Naive thymus-derived CD8-positive, alpha-beta T cell (primary cell): ENCODE results near the gene STMN1. TPM values are rescaled to one million over a fixed set of nuclear protein-coding genes. Genes with fewer than 3 reads are reported as not detected.
A peak's percentile ranks its signal among the peaks of the same experiment; 100 is the strongest.
"Not testable (repeated sequence)": the region's sequence is repeated elsewhere in the genome, so short reads cannot be mapped to it uniquely, and the experiment has no call there.

ENCODE experiments used
- ATAC-seq, 2 donors: fragments of 150-1000 bp; cut with Tn5 transposase in 1 of 2; sonication (Bioruptor Pico), chemical (Tn5 transposase) in 1 of 2; 1 replicate in 1 of 2; 2 replicates in 1 of 2; pipeline ENCODE4 v1.10.0; 2021; ENCODE audit warnings: mild to moderate bottlenecking in 2 of 2, moderate library complexity in 2 of 2
- POLR2A ChIA-PET: fragments of 350-600 bp; sonication (Branson Sonifier 250); formaldehyde crosslinking; loops from one replicate; lab custom pipeline; 2021; ENCODE audit warnings: antibody characterized with exemption; lab: Charles Lee
- DNase-seq, 10 donors: peaks; one replicate each; pipeline versions ENCODE4 v3.0.0 to v3.0.0-alpha.2; 2020 to 2022
- H3K27ac Mint-ChIP-seq, 10 donors: one replicate each; pipeline ENCODE4 v1.8.0; 2020 to 2022; ENCODE audit warnings: mild to moderate bottlenecking in 10 of 10, mixed read lengths in 10 of 10, moderate library complexity in 4 of 10, inconsistent platforms in 1 of 10
- H3K27me3 Mint-ChIP-seq, 5 donors: one replicate each; pipeline ENCODE4 v1.8.0; 2021 to 2022; ENCODE audit warnings: mixed read lengths in 5 of 5
- H3K36me3 Mint-ChIP-seq, 3 donors: one replicate each; pipeline ENCODE4 v1.8.0; 2020 to 2022; ENCODE audit warnings: mixed read lengths in 3 of 3, mild to moderate bottlenecking in 2 of 3, inconsistent platforms in 1 of 3
- H3K4me1 Mint-ChIP-seq, 4 donors: one replicate each; pipeline ENCODE4 v1.8.0; 2021 to 2022; ENCODE audit warnings: mixed read lengths in 4 of 4
- H3K4me3 Mint-ChIP-seq, 10 donors: one replicate each; pipeline ENCODE4 v1.8.0; 2020 to 2022; ENCODE audit warnings: mild to moderate bottlenecking in 10 of 10, mixed read lengths in 10 of 10, moderate library complexity in 6 of 10, inconsistent platforms in 1 of 10
- H3K9me3 Mint-ChIP-seq, 9 donors: one replicate each; pipeline ENCODE4 v1.8.0; 2020 to 2022; ENCODE audit warnings: mixed read lengths in 9 of 9, mild to moderate bottlenecking in 3 of 9, inconsistent platforms in 1 of 9, moderate library complexity in 1 of 9
- polyA plus RNA-seq, 3 donors: library from polyadenylated mRNA; unstranded; fragments of 300-500 nt; fragmentation: Illumina TruSeq; gene quantifications; one replicate each; pipeline ENCODE4 v1.2.3, GENCODE V29; 2021
- total RNA-seq, 8 experiments: library from RNA in 2 of 8; stranded (reverse) in 2 of 8; gene quantifications; one replicate each; pipeline ENCODE4 v1.2.3 and lab custom pipeline; 2021 to 2026

The STMN1 gene
- total RNA-seq (10 to 100 TPM; 83.3 to 86.0 TPM), polyA plus RNA-seq (100 to 1,000 TPM; 197 to 238 (median 205) TPM), total RNA-seq (lab: John Stamatoyannopoulos, UW) (30.5 to 105 (median 50.3) reads per million in 6 experiments)

- POLR2A ChIA-PET: interaction anchor here (1.0 to 4.6 kb wide), 9 partner anchors 10 to 93 kb away, joined by 3 to 29 read pairs (median 10); partner anchors contain the start of genes PAFAH2 and PAQR7
- ATAC-seq: peak; percentile 77 to 79
- H3K27me3 Mint-ChIP-seq: no peaks in the 10 kb centered on the region
Observed at GRCh38 chr1:25905680-25906643, at the start of gene STMN1. STMN1 (minus strand) TSS chr1:25906419; CDS start chr1:25904676, 1,743 bp downstream.

GRCh38 chr1:25955553-25955952, 49.3 kb upstream of the STMN1 start:
- no peaks in the 10 kb centered on the region for H3K27me3 Mint-ChIP-seq
- POLR2A ChIA-PET: interaction anchor here (0.5 to 1.5 kb wide), 2 partner anchors 16 to 30 kb away, joined by 3 to 5 read pairs; no protein-coding TSS in a partner anchor
- H3K36me3 Mint-ChIP-seq: peaks cover 5 to 34% (median 25%) of the 10 kb centered on the region in 3 donors
- peaks cover 4 to 11% (median 8%) of the 10 kb centered on the region in 4 donors for H3K4me1 Mint-ChIP-seq
- H3K9me3 Mint-ChIP-seq: peaks cover 0 to 6% (median 0%) of the 10 kb centered on the region in 9 donors
- H3K27ac Mint-ChIP-seq: peak overlapping the region in 3 of 10 donors; percentile 9 to 51 (median 29)
- ATAC-seq: no peak
- DNase-seq: no peak
- H3K4me3 Mint-ChIP-seq: no peak overlapping the region

More at GRCh38 chr1:25905680-25906643, at the start of gene STMN1:
- Mint-ChIP-seq H3K4me1 (peaks cover 8 to 26% (median 19%) of the 10 kb centered on the region in 4 donors), H3K36me3 (peaks cover 0 to 11% (median 5%) of the 10 kb centered on the region in 3 donors), H3K4me3 (peak within 1 kb of the TSS; percentile 84 to 98 (median 92)), H3K9me3 (no peaks in the 10 kb centered on the region), H3K27ac (peak within 1 kb of the TSS; percentile 84 to 97 (median 94))
- DNase-seq: peak; percentile 73 to 92 (median 82)

GRCh38 chr1:25954282-25954938, 48.2 kb upstream of the STMN1 start:
- ATAC-seq (no peak), DNase-seq (no peak)
- Mint-ChIP-seq H3K27me3 (no peaks in the 10 kb centered on the region), H3K36me3 (peaks cover 5 to 22% (median 18%) of the 10 kb centered on the region in 3 donors), H3K9me3 (peaks cover 0 to 6% (median 0%) of the 10 kb centered on the region in 9 donors), H3K4me3 (no peak overlapping the region), H3K27ac (peak overlapping the region in 4 of 10 donors; percentile 31 to 85 (median 66)), H3K4me1 (peaks cover 4 to 9% (median 8%) of the 10 kb centered on the region in 4 donors)
- POLR2A ChIA-PET: interaction anchor here (0.7 to 1.5 kb wide), 2 partner anchors 17 to 59 kb away, joined by 3 to 5 read pairs; no protein-coding TSS in a partner anchor

GRCh38 chr1:25952841-25953401, 46.7 kb upstream of the STMN1 start:
- Mint-ChIP-seq H3K9me3 (peaks cover 0 to 6% (median 0%) of the 10 kb centered on the region in 9 donors), H3K27me3 (no peaks in the 10 kb centered on the region), H3K27ac (peak overlapping the region in 2 of 10 donors; percentile 10 to 18), H3K4me1 (peaks cover 4 to 9% (median 8%) of the 10 kb centered on the region in 4 donors), H3K4me3 (peak overlapping the region in 1 of 10 donors; percentile 2), H3K36me3 (peaks cover 0 to 9% (median 8%) of the 10 kb centered on the region in 3 donors)
- ATAC-seq: no peak
- DNase-seq: no peak
- POLR2A ChIA-PET: interaction anchor here (1.1 kb wide), 1 partner anchor 31 kb away, joined by 3 read pairs; no protein-coding TSS in a partner anchor

GRCh38 chr1:25948641-25949040, 42.4 kb upstream of the STMN1 start:
- H3K9me3 Mint-ChIP-seq: peaks cover 0 to 8% (median 3%) of the 10 kb centered on the region in 9 donors
- POLR2A ChIA-PET: no interaction called here
- H3K4me1 Mint-ChIP-seq: peaks cover 0 to 5% (median 3%) of the 10 kb centered on the region in 4 donors
- no peak overlapping the region for H3K27ac Mint-ChIP-seq
- no peaks in the 10 kb centered on the region for H3K27me3 Mint-ChIP-seq
- no peak for DNase-seq
- peaks cover 0 to 2% (median 1%) of the 10 kb centered on the region in 3 donors for H3K36me3 Mint-ChIP-seq
- ATAC-seq: no peak
- H3K4me3 Mint-ChIP-seq: no peak overlapping the region

GRCh38 chr1:25947027-25947426, 40.8 kb upstream of the STMN1 start:
- DNase-seq: no peak
- POLR2A ChIA-PET: no interaction called here
- Mint-ChIP-seq H3K27me3 (no peaks in the 10 kb centered on the region), H3K4me1 (no peaks in the 10 kb centered on the region), H3K9me3 (peaks cover 0 to 21% (median 17%) of the 10 kb centered on the region in 9 donors), H3K4me3 (no peak overlapping the region), H3K36me3 (peaks cover 0 to 15% (median 5%) of the 10 kb centered on the region in 3 donors), H3K27ac (no peak overlapping the region)
- ATAC-seq: no peak

- Mint-ChIP-seq H3K27me3 (no peaks in the 10 kb centered on the region), H3K4me1 (no peaks in the 10 kb centered on the region), H3K9me3 (peaks cover 0 to 21% (median 17%) of the 10 kb centered on the region in 9 donors), H3K36me3 (peaks cover 0 to 15% (median 5%) of the 10 kb centered on the region in 3 donors), H3K4me3 (no peak overlapping the region), H3K27ac (peak overlapping the region in 1 of 10 donors; percentile 83)
- no peak for ATAC-seq
- POLR2A ChIA-PET: no interaction called here
- DNase-seq: no peak
Observed at GRCh38 chr1:25945761-25946160, 39.5 kb upstream of the STMN1 start.

GRCh38 chr1:25944986-25945385, 38.8 kb upstream of the STMN1 start:
- no peaks in the 10 kb centered on the region for H3K4me1 Mint-ChIP-seq
- POLR2A ChIA-PET: no interaction called here
- H3K36me3 Mint-ChIP-seq: peaks cover 0 to 15% (median 5%) of the 10 kb centered on the region in 3 donors
- H3K27ac Mint-ChIP-seq: no peak overlapping the region
- ATAC-seq: no peak
- H3K4me3 Mint-ChIP-seq: no peak overlapping the region
- H3K27me3 Mint-ChIP-seq: no peaks in the 10 kb centered on the region
- peaks cover 0 to 21% (median 17%) of the 10 kb centered on the region in 9 donors for H3K9me3 Mint-ChIP-seq
- DNase-seq: no peak

GRCh38 chr1:25943511-25943910, 37.3 kb upstream of the STMN1 start:
- Mint-ChIP-seq H3K9me3 (peaks cover 0 to 21% (median 17%) of the 10 kb centered on the region in 9 donors), H3K36me3 (peaks cover 0 to 15% (median 5%) of the 10 kb centered on the region in 3 donors)
- POLR2A ChIA-PET, H3K4me3 Mint-ChIP-seq, H3K27ac Mint-ChIP-seq, H3K27me3 Mint-ChIP-seq, H3K4me1 Mint-ChIP-seq, ATAC-seq, DNase-seq: not testable (repeated sequence)

- ATAC-seq (no peak), DNase-seq (no peak)
- Mint-ChIP-seq H3K36me3 (no peaks in the 10 kb centered on the region), H3K27ac (no peak overlapping the region), H3K4me3 (no peak overlapping the region), H3K9me3 (no peaks in the 10 kb centered on the region), H3K27me3 (no peaks in the 10 kb centered on the region), H3K4me1 (peaks cover 0 to 5% (median 2%) of the 10 kb centered on the region in 4 donors)
- POLR2A ChIA-PET: no interaction called here
Observed at GRCh38 chr1:25936947-25937346, 30.7 kb upstream of the STMN1 start.

- POLR2A ChIA-PET: no interaction called here
- H3K36me3 Mint-ChIP-seq: no peaks in the 10 kb centered on the region
Observed at GRCh38 chr1:25933479-25934365, 27.5 kb upstream of the STMN1 start.

More at GRCh38 chr1:25933479-25934365, 27.5 kb upstream of the STMN1 start:
- H3K9me3 Mint-ChIP-seq: no peaks in the 10 kb centered on the region
- H3K27ac Mint-ChIP-seq: peak overlapping the region in 2 of 10 donors; percentile 6 to 12
- H3K4me1 Mint-ChIP-seq: peaks cover 0 to 5% (median 5%) of the 10 kb centered on the region in 4 donors
- no peaks in the 10 kb centered on the region for H3K27me3 Mint-ChIP-seq
- ATAC-seq (no peak), DNase-seq (no peak)
- H3K4me3 Mint-ChIP-seq: no peak overlapping the region
